GM19351 (cell line): ENCODE results near the gene LY9.
"Not testable (repeated sequence)": the region's sequence is repeated elsewhere in the genome, so short reads cannot be mapped to it uniquely, and the experiment has no call there.

Source experiments
- ATAC-seq: cut with Tn5 transposase; IDR thresholded peaks from one replicate; pipeline ENCODE4 v1.9.1; 2021; ENCODE audit warnings: mild to moderate bottlenecking, moderate library complexity; ENCODE audit not compliant: unreplicated experiment

Gene LY9

DNA sequence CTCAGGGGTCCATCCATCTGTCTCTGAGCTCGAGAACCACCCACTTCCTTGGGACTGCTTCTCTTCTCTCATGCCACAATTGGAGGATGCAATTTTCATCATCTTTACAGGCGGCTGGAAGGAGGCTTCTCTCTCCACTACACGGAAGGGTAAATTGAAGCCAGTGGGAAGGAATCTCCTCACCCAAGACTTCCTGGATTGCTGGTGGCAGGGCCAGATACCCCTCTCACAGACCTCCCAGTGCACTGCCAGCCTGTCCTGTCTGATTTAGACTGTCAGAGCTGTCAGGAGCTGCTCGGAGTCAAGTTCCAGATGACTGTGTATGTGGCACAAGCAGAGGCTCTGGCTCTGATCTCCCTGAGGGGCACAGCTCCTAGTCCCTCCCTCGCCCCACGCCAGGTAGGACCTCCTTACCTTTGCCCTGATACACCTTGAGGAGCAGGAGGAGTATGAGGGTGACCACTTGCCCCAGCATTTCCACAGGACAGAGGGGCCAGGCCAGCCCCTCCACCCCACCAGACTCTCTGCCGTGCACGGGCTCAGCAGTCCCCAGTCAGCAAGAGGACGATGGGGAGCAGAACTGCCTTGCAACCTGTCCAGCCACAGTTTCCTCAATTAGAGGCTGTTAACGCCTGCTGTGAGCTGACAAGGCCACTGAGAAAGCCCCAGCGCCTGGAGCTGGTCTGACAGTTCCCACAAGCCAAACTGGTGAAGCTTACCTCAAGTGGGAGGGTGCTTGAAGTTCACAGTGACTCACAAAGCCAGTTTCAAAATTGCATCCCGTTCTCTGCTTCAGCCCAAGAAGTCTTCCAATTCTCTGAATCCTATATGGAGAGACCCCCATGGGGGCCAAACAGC is 66.5 kb downstream of the LY9 start, which contains the start of gene CD244:
Gene CD244, minus strand, starts transcription at position 685 of the 858 bp plus-strand sequence. Its CDS starts 210 bp downstream, at position 475.
- ATAC-seq = peak; percentile 83

- no peak for ATAC-seq
Observed at GRCh38 chr1:160863061-160863773, 67.2 kb downstream of the LY9 start.

- ATAC-seq = no peak
Observed at GRCh38 chr1:160863774-160864131, 67.8 kb downstream of the LY9 start.

GRCh38 chr1:160864173-160864572 is 68.2 kb downstream of the LY9 start:
- ATAC-seq = no peak

DNA sequence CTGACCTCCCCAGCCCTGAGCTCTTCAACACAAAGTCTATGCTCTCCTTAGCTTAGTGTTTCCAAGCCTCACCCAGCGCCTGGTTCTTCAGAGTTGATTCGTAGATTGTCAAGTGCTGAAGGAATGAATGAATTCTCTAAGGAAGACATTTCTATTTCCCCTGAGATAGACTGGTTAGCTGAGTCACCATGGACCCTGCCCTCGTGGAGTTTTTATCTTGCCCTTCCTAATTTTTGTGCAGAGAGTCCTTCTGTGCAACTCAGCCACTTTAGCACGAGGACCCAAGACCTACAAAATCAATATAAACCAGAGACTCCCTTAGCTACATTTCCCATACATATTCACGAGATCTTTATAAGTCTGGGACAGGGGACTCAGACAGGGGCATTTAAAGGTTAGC is 69.4 kb downstream of the LY9 start:
- ATAC-seq = no peak

GRCh38 chr1:160866001-160866694 is 70.2 kb downstream of the LY9 start:
- ATAC-seq = no peak

DNA sequence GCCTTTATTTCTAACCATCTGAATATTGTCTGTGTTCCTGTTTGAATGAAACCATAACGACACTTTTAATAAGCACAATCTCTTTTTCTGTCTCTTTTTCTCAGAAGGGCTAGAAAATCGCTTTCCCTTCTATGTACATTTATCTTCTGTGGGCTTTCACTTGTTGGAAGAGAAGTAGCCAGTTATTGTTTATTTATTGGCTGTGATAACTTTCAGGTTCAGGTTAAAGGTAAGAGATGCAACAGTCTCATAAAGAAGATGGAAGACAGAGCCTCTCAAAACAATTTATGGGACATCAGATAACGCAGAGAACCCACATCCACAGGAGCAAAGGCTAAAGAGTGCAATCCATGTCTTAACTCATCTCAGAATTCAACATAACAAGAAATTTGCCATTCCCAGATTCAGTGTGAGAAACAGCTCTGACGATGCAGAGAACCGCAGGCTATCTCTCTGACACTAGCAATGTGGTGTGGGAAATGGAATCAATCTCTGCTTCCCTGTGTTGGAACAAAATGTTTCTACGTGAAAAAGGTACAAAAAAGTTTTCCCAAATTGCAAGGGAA is 70.8 kb downstream of the LY9 start:
- no peak for ATAC-seq

GRCh38 chr1:160867651-160868050 is 71.7 kb downstream of the LY9 start:
- not testable (repeated sequence) for ATAC-seq

DNA sequence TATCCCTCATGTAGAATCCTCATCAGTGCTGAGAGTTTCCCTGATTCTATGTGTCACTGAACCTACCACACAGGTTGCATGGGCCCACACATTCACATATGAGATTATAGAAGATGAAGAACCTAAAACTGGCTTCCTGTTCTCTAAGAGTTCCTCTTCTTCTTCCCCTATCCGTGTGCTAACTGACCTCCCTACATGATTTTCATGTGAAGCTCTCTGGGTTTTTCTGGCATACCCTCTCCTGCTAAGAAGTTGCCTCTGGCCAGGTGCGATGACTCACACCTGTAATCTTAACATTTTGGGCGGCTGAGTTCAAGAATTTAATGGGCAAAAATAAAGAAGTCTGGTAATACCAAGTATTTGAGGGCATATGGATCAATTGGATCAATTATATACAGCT is 72.2 kb downstream of the LY9 start:
- ATAC-seq = no peak

GRCh38 chr1:160874935-160875334 is 79.0 kb downstream of the LY9 start:
- ATAC-seq = no peak

GRCh38 chr1:160875591-160875990 is 79.6 kb downstream of the LY9 start:
- not testable (repeated sequence) for ATAC-seq

DNA sequence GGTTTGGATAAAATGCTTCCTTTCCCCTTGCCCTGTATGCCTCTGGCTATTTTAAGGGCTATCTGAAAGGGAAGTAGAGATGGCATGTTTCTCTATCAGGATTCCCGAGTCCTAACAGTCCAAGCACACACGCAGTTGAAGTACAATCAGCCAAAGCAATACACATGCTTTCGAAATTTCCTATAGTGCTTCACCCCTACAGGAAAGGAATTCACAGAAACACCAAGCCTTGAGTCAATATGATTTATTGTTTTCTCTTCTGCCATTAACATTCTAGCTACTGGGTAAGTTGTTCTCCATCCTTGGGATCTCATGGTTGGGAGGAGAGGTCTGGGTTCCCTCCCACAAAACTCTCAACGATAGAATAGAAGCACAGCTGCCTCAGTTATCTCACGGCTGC is 80.3 kb downstream of the LY9 start:
- ATAC-seq = no peak

GRCh38 chr1:160877221-160877620 is 81.2 kb downstream of the LY9 start:
- ATAC-seq = no peak
